ENCODE results near the gene KCNAB1. TPM values are rescaled to one million over a fixed set of nuclear protein-coding genes. Genes with fewer than 3 reads are reported as not detected.

The KCNAB1 gene
- total RNA-seq, 4 donors from 2014 or later, result 10.9 to 17.1 (median 13.3) TPM

- no peak for TF ChIP-seq CTCF (IDR thresholded peaks at IDR 0.05; ENCODE audit: low read depth)
These were observed 135.9 kb downstream of the KCNAB1 start for GRCh38 chr3:156256256-156256655.

DNA sequence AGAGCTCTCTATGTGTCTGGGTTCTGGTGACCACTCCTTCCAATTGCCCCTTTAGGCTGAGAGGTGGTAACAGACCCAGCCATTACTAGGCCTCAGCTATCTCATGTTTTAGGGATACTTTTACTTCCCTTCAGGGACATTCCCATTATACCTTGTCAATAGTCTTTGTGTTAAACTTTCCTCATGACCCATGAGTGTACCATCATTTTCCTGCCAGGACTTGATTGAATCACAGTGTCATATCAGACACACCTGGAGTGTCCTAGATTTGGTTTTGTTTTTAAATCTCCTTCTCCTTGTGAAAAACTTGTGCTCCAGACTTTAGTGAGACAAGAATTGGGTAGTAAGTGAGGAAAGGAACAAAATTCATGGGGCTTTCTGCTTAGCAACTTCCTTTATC is 136.6 kb downstream of the KCNAB1 start:
- TF ChIP-seq CTCF (IDR thresholded peaks at IDR 0.05; ENCODE audit: low read depth), result no peak

DNA sequence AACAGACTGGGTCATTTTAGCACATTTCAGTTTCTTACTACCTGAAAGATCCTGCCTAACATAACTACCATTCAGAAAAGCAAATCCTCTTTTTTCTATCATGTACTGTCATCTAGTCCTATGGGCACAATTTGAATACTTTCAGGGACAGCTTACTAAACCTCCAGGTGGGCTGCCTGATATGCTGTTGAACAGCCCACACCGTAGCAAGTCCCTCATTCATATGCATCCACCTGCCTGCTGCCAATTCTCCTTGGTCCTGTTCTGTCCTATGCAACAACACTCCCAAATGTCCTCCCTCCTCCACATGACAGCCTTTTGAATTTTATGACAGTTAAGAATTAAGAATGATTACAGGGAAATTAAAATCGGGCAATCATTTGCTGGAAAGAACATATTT is 137.9 kb downstream of the KCNAB1 start:
- no peak for TF ChIP-seq CTCF (IDR thresholded peaks at IDR 0.05; ENCODE audit: low read depth)

- no peak for TF ChIP-seq CTCF (IDR thresholded peaks at IDR 0.05; ENCODE audit: low read depth)
These were observed 139.5 kb downstream of the KCNAB1 start for GRCh38 chr3:156259896-156260295.

DNA sequence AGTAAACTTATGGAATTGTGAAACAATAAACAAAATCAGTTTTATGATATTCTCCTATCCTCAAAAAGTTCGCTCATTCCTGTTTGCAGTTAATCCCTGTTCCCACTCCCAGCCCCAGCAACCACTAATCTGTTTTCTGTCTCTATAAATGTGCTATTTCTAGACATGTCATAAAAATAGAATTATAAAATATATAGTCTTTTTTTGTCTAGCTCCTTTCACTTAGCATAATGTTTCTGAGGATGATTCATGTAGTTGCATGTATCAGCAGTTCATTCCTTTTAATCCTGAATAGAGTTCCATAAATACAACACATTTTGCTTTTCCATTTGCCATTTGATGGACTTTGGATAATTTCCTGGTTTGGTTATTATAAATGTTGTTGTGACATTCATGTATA is 140.0 kb downstream of the KCNAB1 start:
- no peak for TF ChIP-seq CTCF (IDR thresholded peaks at IDR 0.05; ENCODE audit: low read depth)

- no peak for TF ChIP-seq CTCF (IDR thresholded peaks at IDR 0.05; ENCODE audit: low read depth)
These were observed 144.4 kb downstream of the KCNAB1 start for GRCh38 chr3:156264771-156265170.

- no peak for TF ChIP-seq CTCF (IDR thresholded peaks at IDR 0.05; ENCODE audit: low read depth)
These were observed 151.1 kb downstream of the KCNAB1 start for GRCh38 chr3:156271508-156271907.

Data from subcutaneous adipose tissue (tissue), 4 donors.